ENCODE data around the gene SPDL1.

GRCh38 chr5:169574134-169574646 is 9.4 kb upstream of the SPDL1 start:
- no peak for TF ChIP-seq CTCF (IDR thresholded peaks at IDR 0.05; ENCODE audit: insufficient read depth, low read length, poor library complexity, severe bottlenecking)
- no peak for TF ChIP-seq EZH2phosphoT487 (conservative IDR thresholded peaks at IDR 0.05; ENCODE audit: low read length)

All from SU-DHL-6 (cell line).